Neural progenitor cell (in vitro differentiated cells): Measurements from ENCODE around the gene SPDL1. TPM values are rescaled to one million over a fixed set of nuclear protein-coding genes. Genes with fewer than 3 reads are reported as not detected.

Experiments
- DNase-seq: peaks from one replicate; pipeline ENCODE4 v3.0.0-alpha.2; 2016; ENCODE audit warnings: low spot score
- H2AFZ ChIP-seq: fragments of 200-600 bp; sonication (generic); replicated peaks from 2 replicates; pipeline ENCODE4 v1.6.1; 2016; ENCODE audit warnings: antibody characterized with exemption
- H3F3A ChIP-seq: fragments of 200-600 bp; sonication (generic); 2 replicates; pipeline ENCODE4 v1.6.1; 2016; ENCODE audit warnings: antibody characterized with exemption, low read depth
- H3K27ac ChIP-seq: fragments of 200-600 bp; sonication (generic); 2 replicates; pipeline ENCODE4 v1.5.1; 2016; ENCODE audit warnings: mild to moderate bottlenecking
- H3K27me3 ChIP-seq: fragments of 200-600 bp; sonication (generic); 2 replicates; pipeline ENCODE4 v1.6.1; 2016; ENCODE audit warnings: mild to moderate bottlenecking, moderate library complexity
- H3K36me3 ChIP-seq: fragments of 200-600 bp; sonication (generic); 2 replicates; pipeline ENCODE4 v1.5.1; 2016
- H3K4me1 ChIP-seq: fragments of 200-600 bp; sonication (generic); 2 replicates; pipeline ENCODE4 v1.6.1; 2016; ENCODE audit warnings: mixed run types
- H3K4me2 ChIP-seq: fragments of 200-600 bp; sonication (generic); 2 replicates; pipeline ENCODE4 v1.6.1; 2016
- H3K4me3 ChIP-seq: fragments of 200-600 bp; sonication (generic); 2 replicates; pipeline ENCODE4 v1.5.1; 2016
- H3K79me2 ChIP-seq: fragments of 200-600 bp; sonication (generic); 2 replicates; pipeline ENCODE4 v1.6.1; 2016; ENCODE audit warnings: low read depth
- H3K9ac ChIP-seq: fragments of 200-600 bp; sonication (generic); 2 replicates; pipeline ENCODE4 v1.6.1; 2016
- H3K9me3 ChIP-seq: fragments of 200-600 bp; sonication (generic); 2 replicates; pipeline ENCODE4 v1.5.1; 2016; ENCODE audit warnings: low read depth
- H4K20me1 ChIP-seq: fragments of 200-600 bp; sonication (generic); 2 replicates; pipeline ENCODE4 v1.6.1; 2016; ENCODE audit warnings: low read depth
- H3K27ac Mint-ChIP-seq: 3 replicates; pipeline ENCODE4 v1.8.0; 2021; ENCODE audit warnings: mixed read lengths
- H3K27me3 Mint-ChIP-seq: 2 replicates; pipeline ENCODE4 v1.8.0; 2022; ENCODE audit warnings: low read depth, mild to moderate bottlenecking, inconsistent platforms, moderate library complexity, mixed read lengths; ENCODE audit not compliant: insufficient read depth
- H3K36me3 Mint-ChIP-seq: 3 replicates; pipeline ENCODE4 v1.8.0; 2021; ENCODE audit warnings: mixed read lengths
- H3K4me1 Mint-ChIP-seq: 3 replicates; pipeline ENCODE4 v1.8.0; 2021; ENCODE audit warnings: mixed read lengths
- H3K4me3 Mint-ChIP-seq: 3 replicates; pipeline ENCODE4 v1.8.0; 2021; ENCODE audit warnings: mild to moderate bottlenecking, moderate library complexity, mixed read lengths
- H3K9me3 Mint-ChIP-seq: 3 replicates; pipeline ENCODE4 v1.8.0; 2020; ENCODE audit warnings: mixed read lengths
- EZH2 ChIP-seq: fragments of 200-600 bp; sonication (generic); IDR thresholded peaks from 2 replicates; pipeline ENCODE4 v1.6.1; 2017; ENCODE audit warnings: antibody characterized with exemption, mild to moderate bottlenecking, moderate library complexity
- EZH2phosphoT487 ChIP-seq: fragments of 200-600 bp; sonication (generic); IDR thresholded peaks from 2 replicates; pipeline ENCODE4 v1.6.1; 2017; ENCODE audit warnings: antibody characterized with exemption
- total RNA-seq: library from RNA; depleted of rRNA; stranded (reverse); fragments of >200 nt; gene quantifications from 2 replicates; pipeline ENCODE4 v1.2.3, GENCODE V29; 2015; ENCODE audit warnings: low replicate concordance
- TF ChIP-seq, protein P1 (sequence below): fragments of 200-600 bp; sonication (generic); IDR thresholded peaks from 2 replicates; pipeline ENCODE4 v1.5.1; 2017; ENCODE audit warnings: antibody characterized with exemption, mild to moderate bottlenecking

The SPDL1 gene
- total RNA-seq, 1 donor from 2014 or later, result 91.4 TPM

DNA sequence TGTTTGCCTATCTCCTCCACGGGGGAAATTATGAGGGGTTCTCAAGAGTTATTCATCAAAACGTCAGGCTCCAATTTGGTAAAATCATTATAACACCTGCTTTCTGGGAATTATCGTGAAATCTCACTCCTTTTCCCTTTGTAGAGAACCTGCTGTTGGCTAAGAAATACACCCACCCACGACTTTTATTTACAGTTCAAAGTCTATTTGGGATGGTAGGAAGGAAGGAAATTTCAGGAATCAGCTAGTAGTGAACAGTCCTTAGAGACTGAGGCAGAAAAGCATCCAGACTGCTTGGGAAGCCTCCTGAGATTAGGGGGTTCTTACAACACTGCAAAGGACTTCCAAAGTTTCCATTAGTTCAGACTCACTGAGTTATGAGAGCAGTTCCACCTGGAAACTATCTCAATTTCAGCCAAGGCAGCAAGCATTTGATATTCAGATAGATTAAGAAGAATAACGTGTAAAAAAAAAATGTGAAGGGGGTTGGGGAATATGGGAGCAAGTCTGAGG lies 9.4 kb upstream of the SPDL1 start:
- TF ChIP-seq, protein P1, sequence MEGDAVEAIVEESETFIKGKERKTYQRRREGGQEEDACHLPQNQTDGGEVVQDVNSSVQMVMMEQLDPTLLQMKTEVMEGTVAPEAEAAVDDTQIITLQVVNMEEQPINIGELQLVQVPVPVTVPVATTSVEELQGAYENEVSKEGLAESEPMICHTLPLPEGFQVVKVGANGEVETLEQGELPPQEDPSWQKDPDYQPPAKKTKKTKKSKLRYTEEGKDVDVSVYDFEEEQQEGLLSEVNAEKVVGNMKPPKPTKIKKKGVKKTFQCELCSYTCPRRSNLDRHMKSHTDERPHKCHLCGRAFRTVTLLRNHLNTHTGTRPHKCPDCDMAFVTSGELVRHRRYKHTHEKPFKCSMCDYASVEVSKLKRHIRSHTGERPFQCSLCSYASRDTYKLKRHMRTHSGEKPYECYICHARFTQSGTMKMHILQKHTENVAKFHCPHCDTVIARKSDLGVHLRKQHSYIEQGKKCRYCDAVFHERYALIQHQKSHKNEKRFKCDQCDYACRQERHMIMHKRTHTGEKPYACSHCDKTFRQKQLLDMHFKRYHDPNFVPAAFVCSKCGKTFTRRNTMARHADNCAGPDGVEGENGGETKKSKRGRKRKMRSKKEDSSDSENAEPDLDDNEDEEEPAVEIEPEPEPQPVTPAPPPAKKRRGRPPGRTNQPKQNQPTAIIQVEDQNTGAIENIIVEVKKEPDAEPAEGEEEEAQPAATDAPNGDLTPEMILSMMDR, result no peak
- no peak for TF ChIP-seq EZH2phosphoT487
- H3K4me1 Mint-ChIP-seq, result no peaks in the 10 kb centered on the region
- Histone ChIP-seq H3K4me1 (no peaks in the 10 kb centered on the region), H3K27ac (no peak overlapping the region), H3K36me3 (no peaks in the 10 kb centered on the region), H3K79me2 (no peaks in the 10 kb centered on the region), H3K4me2 (no peak overlapping the region), H2AFZ (no peak overlapping the region), H3K9me3 (no peaks in the 10 kb centered on the region), H3K9ac (no peak overlapping the region), H4K20me1 (no peaks in the 10 kb centered on the region), H3K4me3 (no peak overlapping the region), H3F3A (no peaks in the 10 kb centered on the region), H3K27me3 (peaks cover 91% of the 10 kb centered on the region)
- H3K9me3 Mint-ChIP-seq, result no peaks in the 10 kb centered on the region
- no peak for DNase-seq
- no peak overlapping the region for H3K4me3 Mint-ChIP-seq
- no peaks in the 10 kb centered on the region for H3K36me3 Mint-ChIP-seq
- H3K27me3 Mint-ChIP-seq, result peaks cover 3% of the 10 kb centered on the region
- no peak overlapping the region for H3K27ac Mint-ChIP-seq

DNA sequence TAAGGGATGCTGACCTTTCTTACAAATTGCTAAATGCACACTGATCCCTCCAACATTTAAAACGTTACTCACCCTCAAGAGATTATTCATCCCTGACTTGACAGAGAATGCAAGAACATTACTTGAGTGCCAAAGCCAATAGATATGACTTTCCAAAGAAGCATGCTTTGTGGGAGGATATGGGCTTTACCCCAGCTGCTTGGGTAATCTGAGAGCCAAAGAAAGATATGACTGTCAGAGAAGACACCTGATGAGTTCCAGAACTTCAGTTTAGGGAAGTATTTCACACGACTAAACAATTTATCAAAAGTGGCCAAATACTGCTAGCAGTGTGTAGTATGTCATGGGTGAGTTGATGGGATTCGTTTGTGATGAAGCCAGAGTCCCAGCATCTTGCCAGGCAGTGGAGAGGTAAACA lies 7.4 kb upstream of the SPDL1 start:
- Histone ChIP-seq H3K9me3 (no peaks in the 10 kb centered on the region), H3K27me3 (peaks cover 83% of the 10 kb centered on the region), H2AFZ (no peak overlapping the region), H3K79me2 (no peaks in the 10 kb centered on the region), H3K4me3 (no peak overlapping the region), H3K27ac (no peak overlapping the region), H3K4me1 (no peaks in the 10 kb centered on the region), H4K20me1 (no peaks in the 10 kb centered on the region), H3K4me2 (no peak overlapping the region), H3K36me3 (no peaks in the 10 kb centered on the region), H3K9ac (no peak overlapping the region), H3F3A (no peaks in the 10 kb centered on the region)
- TF ChIP-seq, protein P1, result no peak
- TF ChIP-seq EZH2phosphoT487, result no peak
- TF ChIP-seq EZH2, result no peak
- no peak overlapping the region for H3K27ac Mint-ChIP-seq
- H3K9me3 Mint-ChIP-seq, result no peaks in the 10 kb centered on the region
- H3K36me3 Mint-ChIP-seq, result no peaks in the 10 kb centered on the region
- peaks cover 2% of the 10 kb centered on the region for H3K27me3 Mint-ChIP-seq
- H3K4me1 Mint-ChIP-seq, result no peaks in the 10 kb centered on the region
- no peak overlapping the region for H3K4me3 Mint-ChIP-seq
- DNase-seq, result no peak

DNA sequence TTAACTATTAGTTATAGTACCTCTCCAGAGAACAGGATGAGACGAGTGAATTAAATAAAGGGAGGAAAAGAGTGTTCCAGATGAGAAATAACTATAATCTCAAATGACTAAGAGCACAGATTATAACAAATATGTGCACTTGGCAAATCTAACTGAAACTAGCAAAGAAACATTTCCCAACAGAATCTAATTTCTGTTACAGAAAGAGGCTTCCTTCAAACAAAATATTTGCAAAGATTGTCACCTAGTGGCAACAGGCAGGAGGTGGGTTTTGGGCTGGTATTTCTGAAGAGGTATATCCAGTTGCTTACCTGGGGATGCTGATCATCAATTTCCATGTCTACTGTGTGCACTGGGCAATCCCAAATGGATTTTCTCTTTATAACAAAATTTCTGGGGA lies 5.6 kb upstream of the SPDL1 start:
- Histone ChIP-seq H3K27ac (no peak overlapping the region), H3K4me2 (no peak overlapping the region), H3K79me2 (no peaks in the 10 kb centered on the region), H3F3A (no peaks in the 10 kb centered on the region), H3K9me3 (no peaks in the 10 kb centered on the region), H3K27me3 (peaks cover 68% of the 10 kb centered on the region), H4K20me1 (no peaks in the 10 kb centered on the region), H2AFZ (no peak overlapping the region), H3K4me3 (no peak overlapping the region), H3K9ac (no peak overlapping the region), H3K36me3 (no peaks in the 10 kb centered on the region), H3K4me1 (no peaks in the 10 kb centered on the region)
- no peaks in the 10 kb centered on the region for H3K9me3 Mint-ChIP-seq
- H3K4me3 Mint-ChIP-seq, result no peak overlapping the region
- no peak overlapping the region for H3K27ac Mint-ChIP-seq
- peak; percentile 34 for DNase-seq
- TF ChIP-seq EZH2phosphoT487 (no peak), EZH2 (no peak)
- TF ChIP-seq, protein P1, result peak; percentile 55
- no peaks in the 10 kb centered on the region for H3K36me3 Mint-ChIP-seq
- peaks cover 2% of the 10 kb centered on the region for H3K27me3 Mint-ChIP-seq
- H3K4me1 Mint-ChIP-seq, result peaks cover 3% of the 10 kb centered on the region
